Activated naive CD4-positive, alpha-beta T cell treated with anti-CD3 and anti-CD28 coated beads, Interleukin-2, amount 50 U/mL, for 72 hours (primary cell): ENCODE results near the gene RBM19. TPM values are rescaled to one million over a fixed set of nuclear protein-coding genes. Genes with fewer than 3 reads are reported as not detected.

ENCODE experiments used
- ATAC-seq, 2 donors: fragments of 150-1000 bp; cut with Tn5 transposase; 2 replicates each; pipeline ENCODE4 v1.10.0; 2021; ENCODE audit warnings: mild to moderate bottlenecking in 2 of 2, moderate library complexity in 2 of 2
- DNase-seq, 2 donors: peaks; one replicate each; pipeline ENCODE4 v3.0.0; 2021 to 2022; ENCODE audit warnings: low spot score in 2 of 2
- H3K27ac Mint-ChIP-seq, 2 donors: one replicate each; pipeline ENCODE4 v1.8.0; 2022; ENCODE audit warnings: mild to moderate bottlenecking in 2 of 2, mixed read lengths in 2 of 2
- H3K36me3 Mint-ChIP-seq, 2 donors: one replicate each; pipeline ENCODE4 v1.8.0; 2022; ENCODE audit warnings: mixed read lengths in 2 of 2
- H3K9me3 Mint-ChIP-seq, 2 donors: one replicate each; pipeline ENCODE4 v1.8.0; 2022; ENCODE audit warnings: mixed read lengths in 2 of 2
- total RNA-seq, 2 donors: library from RNA; stranded (reverse); gene quantifications; one replicate each; pipeline ENCODE4 v1.2.3, GENCODE V29; 2022

The RBM19 gene
- total RNA-seq, 2 donors from 2014 or later: 63.6 to 86.0 TPM

- H3K9me3 Mint-ChIP-seq: no peaks in the 10 kb centered on the region
- ATAC-seq: no peak
- DNase-seq: no peak
- H3K36me3 Mint-ChIP-seq: peaks cover 6 to 9% of the 10 kb centered on the region in 2 donors
- no peak overlapping the region for H3K27ac Mint-ChIP-seq
These were observed 113.9 kb downstream of the RBM19 start for GRCh38 chr12:113852264-113852663.

GRCh38 chr12:113850309-113851056, 115.6 kb downstream of the RBM19 start:
- peaks cover 0 to 6% of the 10 kb centered on the region in 2 donors for H3K36me3 Mint-ChIP-seq

GRCh38 chr12:113847856-113848255, 118.3 kb downstream of the RBM19 start:
- H3K9me3 Mint-ChIP-seq: no peaks in the 10 kb centered on the region
- ATAC-seq (no peak), DNase-seq (no peak)
- H3K36me3 Mint-ChIP-seq: peaks cover under 1 to 6% of the 10 kb centered on the region in 2 donors
- peak overlapping the region in 1 of 2 donors; percentile 65 for H3K27ac Mint-ChIP-seq

More at GRCh38 chr12:113850309-113851056, 115.6 kb downstream of the RBM19 start:
- ATAC-seq (no peak), DNase-seq (no peak)
- Mint-ChIP-seq H3K27ac (peak overlapping the region in 1 of 2 donors; percentile 72), H3K9me3 (no peaks in the 10 kb centered on the region)

GRCh38 chr12:113846883-113847755, 119.0 kb downstream of the RBM19 start:
- peaks cover 6 to 8% of the 10 kb centered on the region in 2 donors for H3K36me3 Mint-ChIP-seq
- no peak for ATAC-seq
- H3K9me3 Mint-ChIP-seq: no peaks in the 10 kb centered on the region
- no peak overlapping the region for H3K27ac Mint-ChIP-seq
- no peak for DNase-seq

- Mint-ChIP-seq H3K27ac (no peak overlapping the region), H3K9me3 (no peaks in the 10 kb centered on the region), H3K36me3 (peaks cover 6 to 8% of the 10 kb centered on the region in 2 donors)
- ATAC-seq (no peak), DNase-seq (no peak)
These were observed 120.0 kb downstream of the RBM19 start for GRCh38 chr12:113845900-113846674.

- H3K9me3 Mint-ChIP-seq: no peaks in the 10 kb centered on the region
- ATAC-seq (no peak), DNase-seq (no peak)
- H3K36me3 Mint-ChIP-seq: peaks cover 6 to 8% of the 10 kb centered on the region in 2 donors
- H3K27ac Mint-ChIP-seq: no peak overlapping the region
These were observed 121.5 kb downstream of the RBM19 start for GRCh38 chr12:113844495-113845210.

GRCh38 chr12:113842699-113843098, 123.4 kb downstream of the RBM19 start:
- peak overlapping the region; percentile 6 to 63 for H3K27ac Mint-ChIP-seq
- DNase-seq: no peak
- no peak for ATAC-seq
- no peaks in the 10 kb centered on the region for H3K9me3 Mint-ChIP-seq
- H3K36me3 Mint-ChIP-seq: peaks cover 0 to 8% of the 10 kb centered on the region in 2 donors

GRCh38 chr12:113841786-113842185, 124.3 kb downstream of the RBM19 start:
- Mint-ChIP-seq H3K9me3 (no peaks in the 10 kb centered on the region), H3K27ac (peak overlapping the region; percentile 9 to 87), H3K36me3 (peaks cover 0 to 8% of the 10 kb centered on the region in 2 donors)
- ATAC-seq: no peak
- no peak for DNase-seq

- DNase-seq: no peak
- H3K27ac Mint-ChIP-seq: peak overlapping the region; percentile 87 to 88
- peaks cover 0 to 8% of the 10 kb centered on the region in 2 donors for H3K36me3 Mint-ChIP-seq
- ATAC-seq: no peak
- H3K9me3 Mint-ChIP-seq: no peaks in the 10 kb centered on the region
These were observed 125.6 kb downstream of the RBM19 start for GRCh38 chr12:113840401-113841042.

GRCh38 chr12:113838896-113839295, 127.2 kb downstream of the RBM19 start:
- peaks cover 0 to 8% of the 10 kb centered on the region in 2 donors for H3K36me3 Mint-ChIP-seq
- no peaks in the 10 kb centered on the region for H3K9me3 Mint-ChIP-seq
- ATAC-seq: no peak

GRCh38 chr12:113837528-113838296, 128.4 kb downstream of the RBM19 start:
- DNase-seq: no peak
- Mint-ChIP-seq H3K36me3 (peaks cover 0 to 9% of the 10 kb centered on the region in 2 donors), H3K9me3 (no peaks in the 10 kb centered on the region), H3K27ac (no peak overlapping the region)
- ATAC-seq: no peak

More at GRCh38 chr12:113838896-113839295, 127.2 kb downstream of the RBM19 start:
- peak overlapping the region; percentile 7 to 87 for H3K27ac Mint-ChIP-seq
- no peak for DNase-seq

- ATAC-seq (no peak), DNase-seq (no peak)
- Mint-ChIP-seq H3K9me3 (no peaks in the 10 kb centered on the region), H3K27ac (no peak overlapping the region), H3K36me3 (peaks cover 0 to 4% of the 10 kb centered on the region in 2 donors)
These were observed 129.0 kb downstream of the RBM19 start for GRCh38 chr12:113837084-113837483.

GRCh38 chr12:113835896-113836295, 130.2 kb downstream of the RBM19 start:
- Mint-ChIP-seq H3K9me3 (no peaks in the 10 kb centered on the region), H3K27ac (no peak overlapping the region), H3K36me3 (peaks cover 0 to 4% of the 10 kb centered on the region in 2 donors)
- no peak for ATAC-seq
- DNase-seq: no peak

GRCh38 chr12:113835433-113835832, 130.7 kb downstream of the RBM19 start:
- H3K9me3 Mint-ChIP-seq: no peaks in the 10 kb centered on the region
- ATAC-seq (no peak), DNase-seq (no peak)
- H3K36me3 Mint-ChIP-seq: peaks cover 0 to 4% of the 10 kb centered on the region in 2 donors
- no peak overlapping the region for H3K27ac Mint-ChIP-seq

GRCh38 chr12:113833422-113833821, 132.7 kb downstream of the RBM19 start:
- peaks cover 0 to 4% of the 10 kb centered on the region in 2 donors for H3K36me3 Mint-ChIP-seq
- no peak overlapping the region for H3K27ac Mint-ChIP-seq
- H3K9me3 Mint-ChIP-seq: no peaks in the 10 kb centered on the region

More at GRCh38 chr12:113833422-113833821, 132.7 kb downstream of the RBM19 start:
- no peak for DNase-seq
- ATAC-seq: no peak
